HEK293 (cell line): ENCODE measurements around the gene C1D.

ENCODE experiments used
- CTCF ChIA-PET: fragments of 350-600 bp; formaldehyde crosslinking; extraction: SDS; loops from one replicate; lab custom pipeline; 2021; ENCODE audit warnings: antibody characterized with exemption; lab: Yijun Ruan, JAX
- POLR2A ChIA-PET: fragments of 300-600 bp; formaldehyde crosslinking; extraction: SDS; loops from one replicate; lab custom pipeline; 2020; ENCODE audit warnings: antibody characterized with exemption, inconsistent platforms; lab: Yijun Ruan, JAX
- H3K27ac ChIP-seq: fragments of 200-500 bp; sonication (Bioruptor generic); 2 replicates; pipeline ENCODE4 v1.5.1; 2014; ENCODE audit warnings: low read depth, low read length, control low read depth, inconsistent platforms; ENCODE audit errors: extremely low read depth
- H3K36me3 ChIP-seq, 2 experiments: fragments of 200-500 bp in 1 of 2; sonication (Bioruptor generic) in 1 of 2; 1 replicate in 1 of 2; 2 replicates in 1 of 2; pipeline ENCODE4 v1.5.1; 2014 to 2017; ENCODE audit warnings: inconsistent platforms in 2 of 2, low read length in 2 of 2; ENCODE audit not compliant: control insufficient read depth in 2 of 2, insufficient read depth in 1 of 2
- H3K4me1 ChIP-seq: fragments of 200-500 bp; sonication (Bioruptor generic); 2 replicates; pipeline ENCODE4 v1.5.1; 2014; ENCODE audit warnings: mild to moderate bottlenecking, low read length, inconsistent platforms; ENCODE audit not compliant: control insufficient read depth, insufficient read depth
- H3K4me3 ChIP-seq: 2 replicates; pipeline ENCODE4 v1.5.1; 2011; ENCODE audit warnings: low read depth, mild to moderate bottlenecking, control low read depth, low read length, moderate library complexity
- H3K9me3 ChIP-seq: fragments of 200-500 bp; sonication (Bioruptor generic); 2 replicates; pipeline ENCODE4 v1.5.1; 2014; ENCODE audit warnings: low read depth, low read length, inconsistent platforms; ENCODE audit not compliant: control insufficient read depth, insufficient read depth
- GLI2 ChIP-seq: fragments of 450-650 bp; formaldehyde crosslinking; IDR thresholded peaks from 2 replicates; pipeline ENCODE4; 2017; ENCODE audit warnings: missing biosample characterization, missing genetic modification characterization, low read depth, borderline replicate concordance
- OSR2 ChIP-seq: fragments of 450-650 bp; formaldehyde crosslinking; IDR thresholded peaks from 2 replicates; pipeline ENCODE4 v1.5.1; 2016; ENCODE audit warnings: missing biosample characterization, missing genetic modification characterization
- OVOL3 ChIP-seq: fragments of 450-650 bp; formaldehyde crosslinking; IDR thresholded peaks from 2 replicates; pipeline ENCODE4 v1.5.1; 2016; ENCODE audit warnings: missing biosample characterization, missing genetic modification characterization
- WT1 ChIP-seq: fragments of 450-650 bp; formaldehyde crosslinking; IDR thresholded peaks from 2 replicates; pipeline ENCODE4 v1.5.1; 2016; ENCODE audit warnings: missing biosample characterization, missing genetic modification characterization
- ZBTB17 ChIP-seq: fragments of 450-650 bp; formaldehyde crosslinking; IDR thresholded peaks from 2 replicates; pipeline ENCODE4 v1.5.1; 2016; ENCODE audit warnings: missing biosample characterization, missing genetic modification characterization
- ZEB2 ChIP-seq: fragments of 450-650 bp; formaldehyde crosslinking; IDR thresholded peaks from 2 replicates; pipeline ENCODE4 v1.5.1; 2016; ENCODE audit warnings: missing biosample characterization, missing genetic modification characterization
- ZFP41 ChIP-seq: fragments of 450-650 bp; formaldehyde crosslinking; IDR thresholded peaks from 2 replicates; pipeline ENCODE4 v1.5.1; 2016; ENCODE audit warnings: missing biosample characterization, missing genetic modification characterization, borderline replicate concordance
- ZNF366 ChIP-seq: fragments of 450-650 bp; formaldehyde crosslinking; conservative IDR thresholded peaks from 2 replicates; pipeline ENCODE4 v1.5.1; 2016; ENCODE audit warnings: missing biosample characterization, missing genetic modification characterization
- ZNF529 ChIP-seq: fragments of 450-650 bp; formaldehyde crosslinking; IDR thresholded peaks from 2 replicates; pipeline ENCODE4 v1.5.1; 2017; ENCODE audit warnings: missing genetic modification characterization, missing biosample characterization; ENCODE audit not compliant: insufficient replicate concordance
- ZNF560 ChIP-seq: fragments of 450-650 bp; formaldehyde crosslinking; IDR thresholded peaks from 2 replicates; pipeline ENCODE4 v1.5.1; 2017; ENCODE audit warnings: missing biosample characterization, missing genetic modification characterization, borderline replicate concordance
- ZNF677 ChIP-seq: fragments of 450-650 bp; IDR thresholded peaks from 2 replicates; pipeline ENCODE4 v1.5.0; 2018; ENCODE audit warnings: missing biosample characterization, mild to moderate bottlenecking, missing genetic modification characterization, moderate library complexity
- ZNF830 ChIP-seq: fragments of 450-650 bp; IDR thresholded peaks from 2 replicates; pipeline ENCODE4 v1.5.0; 2018; ENCODE audit warnings: missing biosample characterization, missing genetic modification characterization, low read depth, mild to moderate bottlenecking, moderate library complexity
- ZSCAN16 ChIP-seq: fragments of 450-650 bp; formaldehyde crosslinking; IDR thresholded peaks from 2 replicates; pipeline ENCODE4 v1.5.1; 2016; ENCODE audit warnings: missing biosample characterization, missing genetic modification characterization
- TF ChIP-seq, protein P1 (sequence below): fragments of 450-650 bp; formaldehyde crosslinking; IDR thresholded peaks from 2 replicates; pipeline ENCODE4 v1.5.1; 2016; ENCODE audit warnings: missing biosample characterization, missing genetic modification characterization
- TF ChIP-seq, protein P2 (sequence below): fragments of 450-650 bp; IDR thresholded peaks from 2 replicates; pipeline ENCODE4 v1.5.1; 2018; ENCODE audit warnings: missing biosample characterization, missing genetic modification characterization
- TF ChIP-seq, protein P3 (sequence below): fragments of 450-650 bp; formaldehyde crosslinking; IDR thresholded peaks from 2 replicates; pipeline ENCODE4 v1.5.1; 2016; ENCODE audit warnings: missing biosample characterization, missing genetic modification characterization, low read depth
- TF ChIP-seq, protein P4 (sequence below): fragments of 450-650 bp; formaldehyde crosslinking; IDR thresholded peaks from 2 replicates; pipeline ENCODE4 v1.5.1; 2016; ENCODE audit warnings: missing biosample characterization, missing genetic modification characterization
- TF ChIP-seq, protein P5 (sequence below): IDR thresholded peaks from 2 replicates; pipeline ENCODE4 v1.6.1; 2011; ENCODE audit warnings: mild to moderate bottlenecking, low read depth, low read length, borderline replicate concordance
- TF ChIP-seq, protein P6 (sequence below): fragments of 450-650 bp; formaldehyde crosslinking; IDR thresholded peaks from 2 replicates; pipeline ENCODE4 v1.5.0; 2017; ENCODE audit warnings: missing biosample characterization, missing genetic modification characterization, borderline replicate concordance
- TF ChIP-seq, protein P7 (sequence below): fragments of 450-650 bp; formaldehyde crosslinking; IDR thresholded peaks from 2 replicates; pipeline ENCODE4 v1.5.1; 2017; ENCODE audit warnings: missing biosample characterization, mild to moderate bottlenecking, missing genetic modification characterization, moderate library complexity
- TF ChIP-seq, protein P8 (sequence below): fragments of 450-650 bp; formaldehyde crosslinking; IDR thresholded peaks from 2 replicates; pipeline ENCODE4 v1.5.1; 2017; ENCODE audit warnings: missing biosample characterization, missing genetic modification characterization

C1D gene

DNA sequence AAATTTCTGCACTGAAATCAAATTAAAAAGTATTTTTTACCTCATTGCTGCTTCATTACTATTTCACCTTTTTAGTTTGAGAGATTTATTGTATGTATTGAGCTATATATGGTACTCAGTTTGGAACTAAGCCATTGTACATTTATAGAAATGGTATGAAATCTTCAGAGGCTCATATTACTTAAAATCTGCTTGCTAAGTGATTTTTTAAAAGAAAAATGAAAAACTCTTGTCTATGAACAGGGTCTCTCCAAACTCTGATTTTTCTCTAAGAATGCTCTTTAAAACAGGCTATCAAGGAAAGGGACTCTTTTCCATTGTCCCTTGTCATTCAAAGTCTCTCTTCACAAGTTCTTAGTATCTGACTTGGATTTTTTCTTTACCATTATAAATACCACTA is 31.8 kb downstream of the C1D start:
- POLR2A ChIA-PET = no interaction called here

DNA sequence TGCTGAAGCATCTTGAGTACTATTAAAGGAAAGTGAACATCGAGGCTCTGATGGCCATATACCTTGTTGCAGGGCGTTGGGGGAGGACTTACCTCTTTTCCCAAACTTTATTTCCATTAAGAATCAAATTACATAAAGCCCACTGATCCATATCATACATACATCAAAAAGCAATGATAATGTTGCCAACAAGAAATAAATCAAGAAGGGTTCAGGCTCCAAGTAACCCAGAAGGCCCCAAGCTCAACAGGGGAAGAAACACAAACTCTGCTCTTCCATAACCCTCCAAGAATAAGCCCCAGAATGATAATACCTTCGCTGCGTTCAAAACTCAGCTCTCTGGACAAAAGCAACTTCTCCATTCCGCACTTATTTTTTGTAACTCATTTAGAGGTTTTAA is 32.3 kb downstream of the C1D start:
- H3K27ac ChIP-seq = no peak overlapping the region
- ChIA-PET CTCF (interaction anchor here (0.6 to 3.2 kb wide), 17 partner anchors 13 to 1601 kb away, joined by 3 to 23 read pairs (median 4); no protein-coding TSS in a partner anchor), POLR2A (interaction anchor here (0.6 kb wide), 1 partner anchor 46 kb away, joined by 3 read pairs; no protein-coding TSS in a partner anchor)
- H3K9me3 ChIP-seq = no peaks in the 10 kb centered on the region
- H3K4me1 ChIP-seq = peaks cover 10% of the 10 kb centered on the region; the same call in 1 of the 2 replicates
- H3K4me3 ChIP-seq = no peak overlapping the region
- no peaks in the 10 kb centered on the region for H3K36me3 ChIP-seq
- TF ChIP-seq ZNF560 (tag by site-specific recombination) (no peak), OSR2 (tag by site-specific recombination) (no peak), ZEB2 (tag by site-specific recombination) (no peak), ZFP41 (tag by site-specific recombination) (no peak), ZNF677 (no peak), GLI2 (no peak), ZSCAN16 (no peak), OVOL3 (tag by site-specific recombination) (no peak), WT1 (tag by site-specific recombination) (no peak), ZNF529 (tag by site-specific recombination) (no peak), ZNF366 (tag by site-specific recombination) (no peak), ZBTB17 (no peak)
- TF ChIP-seq, protein P1, sequence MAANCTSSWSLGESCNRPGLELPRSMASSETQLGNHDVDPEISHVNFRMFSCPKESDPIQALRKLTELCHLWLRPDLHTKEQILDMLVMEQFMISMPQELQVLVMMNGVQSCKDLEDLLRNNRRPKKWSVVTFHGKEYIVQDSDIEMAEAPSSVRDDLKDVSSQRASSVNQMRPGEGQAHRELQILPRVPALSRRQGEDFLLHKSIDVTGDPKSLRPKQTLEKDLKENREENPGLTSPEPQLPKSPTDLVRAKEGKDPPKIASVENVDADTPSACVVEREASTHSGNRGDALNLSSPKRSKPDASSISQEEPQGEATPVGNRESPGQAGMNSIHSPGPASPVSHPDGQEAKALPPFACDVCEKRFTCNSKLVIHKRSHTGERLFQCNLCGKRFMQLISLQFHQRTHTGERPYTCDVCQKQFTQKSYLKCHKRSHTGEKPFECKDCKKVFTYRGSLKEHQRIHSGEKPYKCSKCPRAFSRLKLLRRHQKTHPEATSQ (tag by site-specific recombination) = no peak
- TF ChIP-seq, protein P2, sequence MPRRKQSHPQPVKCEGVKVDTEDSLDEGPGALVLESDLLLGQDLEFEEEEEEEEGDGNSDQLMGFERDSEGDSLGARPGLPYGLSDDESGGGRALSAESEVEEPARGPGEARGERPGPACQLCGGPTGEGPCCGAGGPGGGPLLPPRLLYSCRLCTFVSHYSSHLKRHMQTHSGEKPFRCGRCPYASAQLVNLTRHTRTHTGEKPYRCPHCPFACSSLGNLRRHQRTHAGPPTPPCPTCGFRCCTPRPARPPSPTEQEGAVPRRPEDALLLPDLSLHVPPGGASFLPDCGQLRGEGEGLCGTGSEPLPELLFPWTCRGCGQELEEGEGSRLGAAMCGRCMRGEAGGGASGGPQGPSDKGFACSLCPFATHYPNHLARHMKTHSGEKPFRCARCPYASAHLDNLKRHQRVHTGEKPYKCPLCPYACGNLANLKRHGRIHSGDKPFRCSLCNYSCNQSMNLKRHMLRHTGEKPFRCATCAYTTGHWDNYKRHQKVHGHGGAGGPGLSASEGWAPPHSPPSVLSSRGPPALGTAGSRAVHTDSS = no peak
- TF ChIP-seq, protein P3, sequence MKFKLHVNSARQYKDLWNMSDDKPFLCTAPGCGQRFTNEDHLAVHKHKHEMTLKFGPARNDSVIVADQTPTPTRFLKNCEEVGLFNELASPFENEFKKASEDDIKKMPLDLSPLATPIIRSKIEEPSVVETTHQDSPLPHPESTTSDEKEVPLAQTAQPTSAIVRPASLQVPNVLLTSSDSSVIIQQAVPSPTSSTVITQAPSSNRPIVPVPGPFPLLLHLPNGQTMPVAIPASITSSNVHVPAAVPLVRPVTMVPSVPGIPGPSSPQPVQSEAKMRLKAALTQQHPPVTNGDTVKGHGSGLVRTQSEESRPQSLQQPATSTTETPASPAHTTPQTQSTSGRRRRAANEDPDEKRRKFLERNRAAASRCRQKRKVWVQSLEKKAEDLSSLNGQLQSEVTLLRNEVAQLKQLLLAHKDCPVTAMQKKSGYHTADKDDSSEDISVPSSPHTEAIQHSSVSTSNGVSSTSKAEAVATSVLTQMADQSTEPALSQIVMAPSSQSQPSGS (tag by site-specific recombination) = no peak
- TF ChIP-seq, protein P4, sequence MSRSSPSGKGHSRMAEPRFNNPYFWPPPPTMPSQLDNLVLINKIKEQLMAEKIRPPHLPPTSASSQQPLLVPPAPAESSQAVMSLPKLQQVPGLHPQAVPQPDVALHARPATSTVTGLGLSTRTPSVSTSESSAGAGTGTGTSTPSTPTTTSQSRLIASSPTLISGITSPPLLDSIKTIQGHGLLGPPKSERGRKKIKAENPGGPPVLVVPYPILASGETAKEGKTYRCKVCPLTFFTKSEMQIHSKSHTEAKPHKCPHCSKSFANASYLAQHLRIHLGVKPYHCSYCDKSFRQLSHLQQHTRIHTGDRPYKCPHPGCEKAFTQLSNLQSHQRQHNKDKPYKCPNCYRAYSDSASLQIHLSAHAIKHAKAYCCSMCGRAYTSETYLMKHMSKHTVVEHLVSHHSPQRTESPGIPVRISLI (tag by site-specific recombination) = no peak
- TF ChIP-seq, protein P5, sequence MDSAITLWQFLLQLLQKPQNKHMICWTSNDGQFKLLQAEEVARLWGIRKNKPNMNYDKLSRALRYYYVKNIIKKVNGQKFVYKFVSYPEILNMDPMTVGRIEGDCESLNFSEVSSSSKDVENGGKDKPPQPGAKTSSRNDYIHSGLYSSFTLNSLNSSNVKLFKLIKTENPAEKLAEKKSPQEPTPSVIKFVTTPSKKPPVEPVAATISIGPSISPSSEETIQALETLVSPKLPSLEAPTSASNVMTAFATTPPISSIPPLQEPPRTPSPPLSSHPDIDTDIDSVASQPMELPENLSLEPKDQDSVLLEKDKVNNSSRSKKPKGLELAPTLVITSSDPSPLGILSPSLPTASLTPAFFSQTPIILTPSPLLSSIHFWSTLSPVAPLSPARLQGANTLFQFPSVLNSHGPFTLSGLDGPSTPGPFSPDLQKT = no peak
- TF ChIP-seq, protein P6, sequence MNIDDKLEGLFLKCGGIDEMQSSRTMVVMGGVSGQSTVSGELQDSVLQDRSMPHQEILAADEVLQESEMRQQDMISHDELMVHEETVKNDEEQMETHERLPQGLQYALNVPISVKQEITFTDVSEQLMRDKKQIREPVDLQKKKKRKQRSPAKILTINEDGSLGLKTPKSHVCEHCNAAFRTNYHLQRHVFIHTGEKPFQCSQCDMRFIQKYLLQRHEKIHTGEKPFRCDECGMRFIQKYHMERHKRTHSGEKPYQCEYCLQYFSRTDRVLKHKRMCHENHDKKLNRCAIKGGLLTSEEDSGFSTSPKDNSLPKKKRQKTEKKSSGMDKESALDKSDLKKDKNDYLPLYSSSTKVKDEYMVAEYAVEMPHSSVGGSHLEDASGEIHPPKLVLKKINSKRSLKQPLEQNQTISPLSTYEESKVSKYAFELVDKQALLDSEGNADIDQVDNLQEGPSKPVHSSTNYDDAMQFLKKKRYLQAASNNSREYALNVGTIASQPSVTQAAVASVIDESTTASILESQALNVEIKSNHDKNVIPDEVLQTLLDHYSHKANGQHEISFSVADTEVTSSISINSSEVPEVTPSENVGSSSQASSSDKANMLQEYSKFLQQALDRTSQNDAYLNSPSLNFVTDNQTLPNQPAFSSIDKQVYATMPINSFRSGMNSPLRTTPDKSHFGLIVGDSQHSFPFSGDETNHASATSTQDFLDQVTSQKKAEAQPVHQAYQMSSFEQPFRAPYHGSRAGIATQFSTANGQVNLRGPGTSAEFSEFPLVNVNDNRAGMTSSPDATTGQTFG (tag by site-specific recombination) = no peak
- TF ChIP-seq, protein P7, sequence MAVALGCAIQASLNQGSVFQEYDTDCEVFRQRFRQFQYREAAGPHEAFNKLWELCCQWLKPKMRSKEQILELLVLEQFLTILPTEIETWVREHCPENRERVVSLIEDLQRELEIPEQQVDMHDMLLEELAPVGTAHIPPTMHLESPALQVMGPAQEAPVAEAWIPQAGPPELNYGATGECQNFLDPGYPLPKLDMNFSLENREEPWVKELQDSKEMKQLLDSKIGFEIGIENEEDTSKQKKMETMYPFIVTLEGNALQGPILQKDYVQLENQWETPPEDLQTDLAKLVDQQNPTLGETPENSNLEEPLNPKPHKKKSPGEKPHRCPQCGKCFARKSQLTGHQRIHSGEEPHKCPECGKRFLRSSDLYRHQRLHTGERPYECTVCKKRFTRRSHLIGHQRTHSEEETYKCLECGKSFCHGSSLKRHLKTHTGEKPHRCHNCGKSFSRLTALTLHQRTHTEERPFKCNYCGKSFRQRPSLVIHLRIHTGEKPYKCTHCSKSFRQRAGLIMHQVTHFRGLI (tag by site-specific recombination) = no peak

More for the DNA sequence above, 31.8 kb downstream of the C1D start:
- CTCF ChIA-PET = interaction anchor here (0.6 to 3.2 kb wide), 29 partner anchors 12 to 1957 kb away, joined by 3 to 23 read pairs (median 3); no protein-coding TSS in a partner anchor
- no peaks in the 10 kb centered on the region for H3K36me3 ChIP-seq
- no peak overlapping the region for H3K27ac ChIP-seq
- no peaks in the 10 kb centered on the region for H3K9me3 ChIP-seq
- no peak for TF ChIP-seq ZNF830 (tag by site-specific recombination)
- TF ChIP-seq, protein P8, sequence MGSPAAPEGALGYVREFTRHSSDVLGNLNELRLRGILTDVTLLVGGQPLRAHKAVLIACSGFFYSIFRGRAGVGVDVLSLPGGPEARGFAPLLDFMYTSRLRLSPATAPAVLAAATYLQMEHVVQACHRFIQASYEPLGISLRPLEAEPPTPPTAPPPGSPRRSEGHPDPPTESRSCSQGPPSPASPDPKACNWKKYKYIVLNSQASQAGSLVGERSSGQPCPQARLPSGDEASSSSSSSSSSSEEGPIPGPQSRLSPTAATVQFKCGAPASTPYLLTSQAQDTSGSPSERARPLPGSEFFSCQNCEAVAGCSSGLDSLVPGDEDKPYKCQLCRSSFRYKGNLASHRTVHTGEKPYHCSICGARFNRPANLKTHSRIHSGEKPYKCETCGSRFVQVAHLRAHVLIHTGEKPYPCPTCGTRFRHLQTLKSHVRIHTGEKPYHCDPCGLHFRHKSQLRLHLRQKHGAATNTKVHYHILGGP = no peak
- no peak for TF ChIP-seq GLI2
- H3K4me3 ChIP-seq = no peak overlapping the region
- H3K4me1 ChIP-seq = peaks cover 10% of the 10 kb centered on the region; the same call in 1 of the 2 replicates
